ENCODE measurements around the gene MYO9A. TPM values are rescaled to one million over a fixed set of nuclear protein-coding genes. Genes with fewer than 3 reads are reported as not detected.
A peak's percentile ranks its signal among the peaks of the same experiment; 100 is the strongest.

The MYO9A gene
- total RNA-seq, 2 donors from 2014 or later = 12.9 to 27.8 TPM

- ATAC-seq (no peak), DNase-seq (no peak)
- Histone ChIP-seq H3K36me3 (replicated peaks in 1 of 2; ENCODE audit: insufficient read depth in 1 of 2, low read depth in 2 of 2) (no peaks in the 10 kb centered on the region), H3K9me3 (no peaks in the 10 kb centered on the region), H3K27ac (no peak overlapping the region), H3K4me1 (no peaks in the 10 kb centered on the region), H3K27me3 (no peaks in the 10 kb centered on the region), H3K4me3 (no peak overlapping the region)
- no peak for TF ChIP-seq POLR2A (IDR thresholded peaks at IDR 0.05)
- TF ChIP-seq, protein P1, sequence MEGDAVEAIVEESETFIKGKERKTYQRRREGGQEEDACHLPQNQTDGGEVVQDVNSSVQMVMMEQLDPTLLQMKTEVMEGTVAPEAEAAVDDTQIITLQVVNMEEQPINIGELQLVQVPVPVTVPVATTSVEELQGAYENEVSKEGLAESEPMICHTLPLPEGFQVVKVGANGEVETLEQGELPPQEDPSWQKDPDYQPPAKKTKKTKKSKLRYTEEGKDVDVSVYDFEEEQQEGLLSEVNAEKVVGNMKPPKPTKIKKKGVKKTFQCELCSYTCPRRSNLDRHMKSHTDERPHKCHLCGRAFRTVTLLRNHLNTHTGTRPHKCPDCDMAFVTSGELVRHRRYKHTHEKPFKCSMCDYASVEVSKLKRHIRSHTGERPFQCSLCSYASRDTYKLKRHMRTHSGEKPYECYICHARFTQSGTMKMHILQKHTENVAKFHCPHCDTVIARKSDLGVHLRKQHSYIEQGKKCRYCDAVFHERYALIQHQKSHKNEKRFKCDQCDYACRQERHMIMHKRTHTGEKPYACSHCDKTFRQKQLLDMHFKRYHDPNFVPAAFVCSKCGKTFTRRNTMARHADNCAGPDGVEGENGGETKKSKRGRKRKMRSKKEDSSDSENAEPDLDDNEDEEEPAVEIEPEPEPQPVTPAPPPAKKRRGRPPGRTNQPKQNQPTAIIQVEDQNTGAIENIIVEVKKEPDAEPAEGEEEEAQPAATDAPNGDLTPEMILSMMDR (IDR thresholded peaks at IDR 0.05) = no peak
- intact Hi-C loops (cut with DNase I) = no loop called here
These were observed 25.3 kb downstream of the MYO9A start for GRCh38 chr15:72092691-72093090.

DNA sequence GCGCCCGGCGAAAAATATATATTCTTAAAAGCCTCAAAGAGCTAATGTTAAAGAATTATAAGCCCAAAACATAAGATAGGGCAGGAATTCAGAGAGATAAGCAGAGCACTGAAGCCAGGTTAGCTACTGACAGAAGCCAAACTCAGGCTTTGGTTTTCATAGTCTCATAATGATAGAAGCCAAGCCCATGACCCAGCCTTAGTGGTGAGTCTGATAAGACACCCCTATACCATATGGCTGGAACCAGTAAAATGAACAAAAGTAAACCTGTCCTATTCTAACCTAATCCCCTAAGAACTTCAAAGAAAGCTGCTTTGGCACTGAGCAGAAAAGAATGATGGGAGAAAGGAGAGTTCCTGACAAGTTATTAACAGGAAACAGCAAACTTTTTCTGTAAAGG, 25.9 kb downstream of the MYO9A start:
- Histone ChIP-seq H3K27me3 (no peaks in the 10 kb centered on the region), H3K9me3 (no peaks in the 10 kb centered on the region), H3K4me3 (no peak overlapping the region), H3K4me1 (no peaks in the 10 kb centered on the region), H3K27ac (no peak overlapping the region), H3K36me3 (replicated peaks in 1 of 2; ENCODE audit: insufficient read depth in 1 of 2, low read depth in 2 of 2) (no peaks in the 10 kb centered on the region)
- DNase-seq = no peak
- TF ChIP-seq, protein P1 (IDR thresholded peaks at IDR 0.05) = no peak
- no peak for TF ChIP-seq POLR2A (IDR thresholded peaks at IDR 0.05)
- ATAC-seq = no peak
- 96 to 98% methylated on average over 3 of the region's 3 CpGs for WGBS, 2 donors
- intact Hi-C loops (cut with DNase I) = no loop called here

- TF ChIP-seq, protein P1 (IDR thresholded peaks at IDR 0.05) = no peak
- no peak for TF ChIP-seq POLR2A (IDR thresholded peaks at IDR 0.05)
- no peak overlapping the region for H3K4me3 ChIP-seq
- H3K36me3 ChIP-seq (replicated peaks in 1 of 2; ENCODE audit: insufficient read depth in 1 of 2, low read depth in 2 of 2) = no peaks in the 10 kb centered on the region
- H3K27ac ChIP-seq = no peak overlapping the region
- DNase-seq (no peak), ATAC-seq (no peak)
- no peaks in the 10 kb centered on the region for H3K9me3 ChIP-seq
- no peaks in the 10 kb centered on the region for H3K4me1 ChIP-seq
- intact Hi-C loops (cut with DNase I) = no loop called here
- WGBS, 2 donors = 92 to 95% methylated on average over 6 to 9 of the region's 9 CpGs
- no peaks in the 10 kb centered on the region for H3K27me3 ChIP-seq
These were observed 30.9 kb downstream of the MYO9A start for GRCh38 chr15:72086920-72087648.

DNA sequence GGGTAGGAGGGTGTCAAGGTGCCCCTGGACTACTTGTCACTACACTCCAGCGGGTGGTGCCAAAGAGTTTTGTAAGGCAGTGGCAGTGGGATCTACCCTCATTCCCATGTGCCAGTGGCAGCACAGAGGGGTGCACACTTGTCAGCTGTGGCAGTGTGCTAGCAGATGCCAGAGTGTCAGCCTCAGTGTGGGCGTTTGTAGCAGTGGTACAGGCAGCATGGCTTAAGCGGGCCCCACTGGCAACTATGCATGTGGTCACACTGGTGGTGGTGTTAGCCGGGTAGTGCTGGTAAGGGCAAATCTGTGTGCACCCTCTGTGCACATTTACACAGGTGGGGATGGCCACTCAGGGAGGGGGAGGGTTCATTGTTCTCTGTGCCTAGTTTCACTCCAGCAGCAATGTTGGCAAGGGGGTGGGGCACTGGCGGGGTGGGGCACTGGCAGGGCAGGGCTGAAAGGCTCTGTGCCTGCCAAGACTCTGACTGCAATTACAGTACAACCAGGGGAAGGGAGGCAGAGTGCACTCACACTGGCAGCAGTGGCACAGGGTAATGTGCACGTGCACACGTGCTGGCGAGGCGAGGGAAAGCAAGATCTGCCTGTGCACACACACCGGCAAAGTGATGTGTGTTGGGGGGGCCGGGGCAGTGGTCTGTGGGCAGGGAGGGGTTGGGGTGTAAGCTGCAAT, 31.8 kb downstream of the MYO9A start:
- no peaks in the 10 kb centered on the region for H3K36me3 ChIP-seq (replicated peaks in 1 of 2; ENCODE audit: insufficient read depth in 1 of 2, low read depth in 2 of 2)
- intact Hi-C loops (cut with DNase I) = no loop called here
- H3K4me3 ChIP-seq = no peak overlapping the region
- no peak overlapping the region for H3K27ac ChIP-seq
- no peaks in the 10 kb centered on the region for H3K27me3 ChIP-seq
- H3K9me3 ChIP-seq = no peaks in the 10 kb centered on the region
- WGBS, 2 donors = 89 to 93% methylated on average over 11 of the region's 11 CpGs
- no peaks in the 10 kb centered on the region for H3K4me1 ChIP-seq
- ATAC-seq (no peak), DNase-seq (peak in 1 of 4 donors; percentile 5)
- TF ChIP-seq, protein P1 (IDR thresholded peaks at IDR 0.05) = no peak
- no peak for TF ChIP-seq POLR2A (IDR thresholded peaks at IDR 0.05)

Data from body of pancreas (tissue), 4 donors.